AG09309 (cell line): ENCODE data around the gene ANAPC2.

ENCODE experiments used
- DNase-seq: peaks from one replicate; pipeline ENCODE4 v3.0.0-alpha.2; 2010; ENCODE audit warnings: low read depth
- H3K4me3 ChIP-seq: 2 replicates; pipeline ENCODE4 v1.5.1; 2011; ENCODE audit warnings: mild to moderate bottlenecking, low read depth, low read length, moderate library complexity; ENCODE audit not compliant: control insufficient read depth
- CTCF ChIP-seq: IDR thresholded peaks from 2 replicates; pipeline ENCODE4 v1.5.1; 2011; ENCODE audit warnings: mild to moderate bottlenecking, low read depth, low read length, inconsistent platforms; ENCODE audit not compliant: insufficient read depth, control insufficient read depth; ENCODE audit errors: missing control alignments

Gene ANAPC2

DNA sequence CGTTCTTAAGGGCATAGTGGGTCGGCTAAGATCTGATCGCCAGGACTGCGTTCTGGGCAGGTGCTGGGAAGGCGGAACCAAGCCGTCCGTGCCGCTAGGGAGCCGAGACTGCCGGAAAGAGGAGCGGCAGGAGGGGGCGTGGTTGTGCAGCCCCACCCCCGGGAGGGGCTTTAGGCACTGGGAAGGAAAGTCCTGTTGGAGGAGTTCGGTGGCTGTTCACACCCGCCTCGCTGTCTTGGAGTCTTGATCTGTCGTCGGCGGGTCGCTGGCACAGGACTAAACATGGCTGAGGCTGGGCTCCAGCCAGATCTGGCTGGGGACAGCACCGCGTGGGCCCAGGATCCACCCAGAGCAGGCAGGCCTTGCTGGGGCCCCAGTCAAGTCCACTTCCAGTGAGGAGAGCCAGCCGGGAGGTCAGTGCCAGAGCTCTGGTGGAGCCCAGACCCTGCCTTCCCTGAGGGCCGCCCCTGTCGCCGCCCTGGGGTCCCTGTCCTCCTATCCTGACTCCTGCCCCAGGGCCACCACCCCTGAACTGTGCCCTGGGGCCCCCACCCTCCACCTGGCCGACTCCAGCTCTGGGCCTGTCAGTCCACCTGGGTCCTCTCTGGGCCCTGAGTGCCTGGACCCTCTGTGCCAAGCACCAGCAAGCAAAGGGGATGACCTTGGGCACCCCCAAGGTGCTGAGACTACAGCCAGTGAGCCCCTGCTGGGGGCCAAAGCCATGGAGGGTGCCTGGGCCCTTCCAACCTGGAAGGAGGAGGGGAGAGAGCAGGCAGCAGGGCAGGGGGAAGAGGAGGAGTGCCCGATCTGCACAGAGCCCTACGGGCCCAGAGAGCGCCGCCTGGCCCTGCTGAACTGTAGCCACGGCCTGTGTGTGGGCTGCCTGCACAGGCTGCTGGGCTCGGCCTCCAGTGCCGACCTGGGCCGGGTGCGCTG, 29.2 kb upstream of the ANAPC2 start:
- no peak for DNase-seq

DNA sequence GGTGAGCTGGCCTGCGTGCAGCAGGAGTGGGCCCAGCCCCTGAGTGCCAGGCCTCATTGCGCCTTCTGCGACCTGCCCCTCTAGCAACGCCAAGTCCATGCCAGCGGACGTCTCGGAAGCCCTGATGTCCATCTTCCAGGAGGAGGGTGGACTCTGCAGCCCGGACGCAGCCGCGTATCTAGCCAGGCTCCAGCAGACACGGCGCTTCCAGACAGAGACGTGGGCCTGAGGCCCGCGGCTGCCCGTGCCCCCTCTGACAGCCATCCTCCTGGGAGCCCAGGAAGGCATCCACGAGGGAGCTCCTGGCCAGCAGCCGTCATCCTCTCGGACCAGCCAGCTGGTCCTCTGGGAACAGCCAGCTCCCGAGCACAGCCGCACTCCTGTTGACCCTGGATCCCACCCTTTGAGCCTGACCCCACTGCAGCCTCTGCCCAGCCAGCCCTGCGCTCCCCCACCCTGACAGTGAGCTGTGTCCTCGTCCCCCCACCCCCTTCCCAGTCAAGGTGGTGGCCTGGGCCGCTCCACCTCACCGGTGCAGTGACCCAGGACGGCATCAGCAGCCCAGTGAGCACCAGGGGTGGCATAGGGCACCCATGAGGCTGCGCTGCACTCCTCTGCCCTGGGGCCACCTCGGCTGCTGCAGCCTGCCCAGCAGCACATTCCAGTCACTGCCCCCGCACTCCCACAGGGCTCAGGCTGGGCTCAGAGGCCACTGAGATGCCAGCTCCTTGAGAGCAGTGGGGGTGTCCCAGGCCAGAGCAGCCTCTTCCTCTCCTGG, 28.0 kb upstream of the ANAPC2 start:
- H3K4me3 ChIP-seq = no peak overlapping the region
- no peak for TF ChIP-seq CTCF
- DNase-seq = no peak

More for the DNA sequence above, 29.2 kb upstream of the ANAPC2 start:
- H3K4me3 ChIP-seq = no peak overlapping the region
- no peak for TF ChIP-seq CTCF

GRCh38 chr9:137215196-137215986, 27.0 kb upstream of the ANAPC2 start:
- no peak overlapping the region for H3K4me3 ChIP-seq
- DNase-seq = no peak
- TF ChIP-seq CTCF = no peak

DNA sequence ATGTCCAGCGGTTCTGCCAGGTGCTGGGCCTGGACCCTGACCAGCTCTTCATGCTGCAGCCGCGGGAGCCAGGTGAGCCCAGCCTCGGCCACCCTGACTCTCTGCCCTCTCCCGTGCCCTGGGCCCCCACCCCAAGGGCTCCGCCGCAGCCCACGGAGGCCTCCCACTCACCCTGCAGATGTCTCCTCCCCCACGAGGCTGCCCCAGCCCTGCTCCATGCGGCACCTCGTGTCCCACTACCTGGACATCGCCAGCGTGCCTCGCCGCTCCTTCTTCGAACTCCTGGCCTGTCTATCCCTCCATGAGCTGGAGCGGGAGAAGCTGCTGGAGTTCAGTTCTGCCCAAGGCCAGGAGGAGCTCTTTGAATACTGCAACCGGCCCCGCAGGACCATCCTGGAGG, 26.3 kb upstream of the ANAPC2 start:
- H3K4me3 ChIP-seq = no peak overlapping the region
- no peak for TF ChIP-seq CTCF

GRCh38 chr9:137213160-137214060, 25.1 kb upstream of the ANAPC2 start:
- no peak overlapping the region for H3K4me3 ChIP-seq
- no peak for DNase-seq
- peak; percentile 7 for TF ChIP-seq CTCF

More for the DNA sequence above, 26.3 kb upstream of the ANAPC2 start:
- no peak for DNase-seq
